Mucosa of descending colon (tissue), 3 donors: ENCODE results near the gene SPEM3. TPM values are rescaled to one million over a fixed set of nuclear protein-coding genes. Genes with fewer than 3 reads are reported as not detected.

Experiments used
- ATAC-seq: fragments of 200-7000 bp; cut with Tn5 transposase; one replicate; pipeline ENCODE4 v1.9.1; 2020; ENCODE audit warnings: mild to moderate bottlenecking, moderate library complexity
- DNase-seq, 3 donors: peaks; one replicate each; pipeline ENCODE4 v3.0.0-alpha.2; 2020
- H3K36me3 ChIP-seq: fragments of 200-600 bp; one replicate; pipeline ENCODE4 v1.8.0; 2021; ENCODE audit warnings: low read depth, mild to moderate bottlenecking
- H3K4me1 ChIP-seq: fragments of 200-600 bp; one replicate; pipeline ENCODE4 v1.8.0; 2021; ENCODE audit warnings: low read depth, mild to moderate bottlenecking
- H3K4me3 ChIP-seq: fragments of 200-600 bp; one replicate; pipeline ENCODE4 v1.8.0; 2021; ENCODE audit warnings: mild to moderate bottlenecking
- H3K9me3 ChIP-seq: fragments of 200-600 bp; one replicate; pipeline ENCODE4 v1.8.0; 2021; ENCODE audit warnings: mild to moderate bottlenecking
- intact Hi-C, 2 donors: fragments of 100-400 bp; cut with DNase I in 1 of 2; cut with micrococcal nuclease in 1 of 2; formaldehyde crosslinking; loops; one replicate each; pipeline versions ENCODE4 v1.11.0 to v1.11.1; 2022; cut with DNase I, micrococcal nuclease
- total RNA-seq, 3 donors: library from RNA; stranded (reverse); fragmentation: NEBNext Ultra II Directional in 2 of 3; extraction: Animal tissue kit (Norgen Biotek cat#: 25700) in 2 of 3; gene quantifications; one replicate each; pipeline versions ENCODE4 v1.2.1 to v1.2.4, GENCODE V29; 2021 to 2023
- TF ChIP-seq, protein P1 (sequence below): fragments of 200-600 bp; IDR thresholded peaks from one replicate; pipeline ENCODE4 v1.8.0; 2022; ENCODE audit warnings: antibody characterized with exemption, mild to moderate bottlenecking
- donor health status: DM: no; HTN: no; CAD: no; lungs with moderate emphysema.
- donor health status: DM: no; HTN: no; CAD: no.
- donor health status: DM: no; HTN: yes; CAD: no.

SPEM3 gene
- total RNA-seq, 3 donors from 2014 or later = not detected

DNA sequence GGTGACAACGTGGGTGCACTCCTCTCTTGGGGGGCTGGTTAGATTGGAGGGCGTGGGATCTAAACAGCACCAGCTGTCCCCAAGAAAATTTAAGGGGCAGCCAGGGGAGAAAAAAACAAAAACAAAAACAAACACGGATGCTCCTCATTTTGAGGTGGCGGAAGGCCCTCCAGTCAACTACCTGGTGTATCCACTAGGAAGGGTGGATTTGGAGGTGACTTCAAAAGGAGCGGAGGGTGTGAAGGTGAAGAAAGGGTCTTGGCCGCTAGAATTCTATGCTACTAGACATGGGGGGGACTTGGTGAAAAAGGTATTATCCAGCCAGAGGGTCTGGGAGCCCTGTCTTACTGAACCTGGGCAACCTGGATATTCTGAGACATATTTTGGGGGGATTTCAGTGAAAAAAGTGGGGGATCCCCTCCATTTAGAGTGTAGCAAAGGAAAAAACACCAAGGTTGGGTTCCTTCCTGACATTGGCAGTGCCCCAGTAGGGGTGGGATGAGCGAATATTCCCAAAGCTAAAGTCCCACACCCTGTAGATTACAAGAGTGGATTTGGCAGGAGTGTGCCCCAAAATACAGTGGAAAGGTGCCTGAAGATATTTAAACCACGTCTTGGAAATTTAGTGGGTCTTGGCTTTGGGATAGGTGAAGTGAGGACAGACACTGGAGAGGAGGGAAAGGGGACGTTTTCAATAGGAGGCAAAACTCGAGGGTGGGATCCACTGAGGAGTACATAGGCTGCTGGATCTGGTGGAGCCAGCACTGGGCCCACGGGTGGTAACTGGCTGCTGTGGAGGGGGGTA is 10.2 kb downstream of the SPEM3 start:
- no peak overlapping the region for H3K4me3 ChIP-seq

DNA sequence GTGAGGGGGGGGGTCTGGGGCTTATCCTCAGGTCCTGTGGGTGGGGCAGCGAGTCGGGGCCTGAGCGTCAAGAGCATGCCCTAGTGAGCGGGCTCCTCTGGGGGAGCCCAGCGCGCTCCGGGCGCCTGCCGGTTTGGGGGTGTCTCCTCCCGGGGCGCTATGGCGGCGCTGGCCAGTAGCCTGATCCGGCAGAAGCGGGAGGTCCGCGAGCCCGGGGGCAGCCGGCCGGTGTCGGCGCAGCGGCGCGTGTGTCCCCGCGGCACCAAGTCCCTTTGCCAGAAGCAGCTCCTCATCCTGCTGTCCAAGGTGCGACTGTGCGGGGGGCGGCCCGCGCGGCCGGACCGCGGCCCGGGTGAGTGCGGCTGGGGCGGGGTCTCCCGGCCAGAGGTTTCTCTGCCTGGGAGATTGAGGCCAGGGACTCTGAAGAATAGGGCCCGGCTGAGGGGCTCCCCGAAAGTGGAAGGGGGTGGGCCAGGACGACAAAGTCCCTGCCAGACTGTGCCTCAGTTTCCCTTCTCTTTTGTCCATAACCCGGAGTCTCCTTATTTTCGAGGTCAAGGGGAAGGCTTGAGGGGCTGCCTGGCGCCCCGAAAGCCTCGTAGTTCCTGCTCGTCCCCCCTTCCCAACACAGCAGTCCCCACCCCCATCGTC is 10.9 kb downstream of the SPEM3 start, which contains the start of gene FGF11:
TSS of gene FGF11 (plus strand) at position 51 of the 651 bp plus-strand sequence. CDS start at position 160, 109 bp downstream.
- H3K4me3 ChIP-seq = no peak within 1 kb of the TSS
- intact Hi-C loops = no loop called here
- no peaks in the 10 kb centered on the region for H3K9me3 ChIP-seq
- TF ChIP-seq, protein P1, sequence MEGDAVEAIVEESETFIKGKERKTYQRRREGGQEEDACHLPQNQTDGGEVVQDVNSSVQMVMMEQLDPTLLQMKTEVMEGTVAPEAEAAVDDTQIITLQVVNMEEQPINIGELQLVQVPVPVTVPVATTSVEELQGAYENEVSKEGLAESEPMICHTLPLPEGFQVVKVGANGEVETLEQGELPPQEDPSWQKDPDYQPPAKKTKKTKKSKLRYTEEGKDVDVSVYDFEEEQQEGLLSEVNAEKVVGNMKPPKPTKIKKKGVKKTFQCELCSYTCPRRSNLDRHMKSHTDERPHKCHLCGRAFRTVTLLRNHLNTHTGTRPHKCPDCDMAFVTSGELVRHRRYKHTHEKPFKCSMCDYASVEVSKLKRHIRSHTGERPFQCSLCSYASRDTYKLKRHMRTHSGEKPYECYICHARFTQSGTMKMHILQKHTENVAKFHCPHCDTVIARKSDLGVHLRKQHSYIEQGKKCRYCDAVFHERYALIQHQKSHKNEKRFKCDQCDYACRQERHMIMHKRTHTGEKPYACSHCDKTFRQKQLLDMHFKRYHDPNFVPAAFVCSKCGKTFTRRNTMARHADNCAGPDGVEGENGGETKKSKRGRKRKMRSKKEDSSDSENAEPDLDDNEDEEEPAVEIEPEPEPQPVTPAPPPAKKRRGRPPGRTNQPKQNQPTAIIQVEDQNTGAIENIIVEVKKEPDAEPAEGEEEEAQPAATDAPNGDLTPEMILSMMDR = no peak
- H3K36me3 ChIP-seq = no peaks in the 10 kb centered on the region
- peaks cover 26% of the 10 kb centered on the region for H3K4me1 ChIP-seq
- DNase-seq = peak in 1 of 3 donors; percentile 43
- ATAC-seq = no peak

More for the DNA sequence above, 10.2 kb downstream of the SPEM3 start:
- Histone ChIP-seq H3K36me3 (no peaks in the 10 kb centered on the region), H3K4me1 (peaks cover 26% of the 10 kb centered on the region), H3K9me3 (no peaks in the 10 kb centered on the region)
- no peak for DNase-seq
- no peak for ATAC-seq
- intact Hi-C loops = no loop called here
- TF ChIP-seq, protein P1 = no peak

DNA sequence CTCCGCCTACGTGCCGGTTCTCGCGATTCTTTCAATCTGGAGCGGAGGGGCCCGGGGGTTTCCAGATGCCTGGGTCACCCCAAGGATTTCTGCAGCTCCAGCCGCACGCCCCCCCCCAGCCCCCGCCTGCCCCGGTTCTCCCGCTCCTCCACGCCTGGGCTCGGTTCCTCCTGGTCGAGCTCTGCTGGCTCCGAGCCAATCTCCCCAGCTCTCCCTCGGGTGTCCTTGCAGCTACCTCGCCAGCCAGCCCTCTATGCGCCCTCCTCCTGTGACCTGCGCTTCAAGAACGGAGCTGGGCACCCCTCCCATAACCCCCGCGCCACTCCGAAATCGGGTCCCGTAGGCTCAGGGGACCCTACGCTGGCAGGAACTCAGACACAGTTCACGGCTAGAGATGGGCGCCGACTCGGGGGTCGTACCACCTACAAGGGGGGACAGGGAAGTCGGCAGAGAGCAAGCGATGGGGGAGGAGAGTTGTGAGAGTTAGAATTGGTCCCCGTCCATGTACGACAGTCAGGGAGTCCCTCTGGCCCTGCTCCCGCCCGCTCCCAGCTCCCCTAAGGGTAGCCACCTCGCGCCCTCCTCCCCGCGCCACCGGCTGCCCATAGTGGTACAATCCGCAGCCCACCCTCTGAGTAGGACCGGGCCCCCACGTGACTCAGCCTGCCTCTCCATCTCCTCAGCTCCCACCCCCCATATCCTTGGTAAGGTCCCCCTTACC is 11.6 kb downstream of the SPEM3 start:
- ATAC-seq (no peak), DNase-seq (peak; percentile 49 to 69 (median 65))
- H3K9me3 ChIP-seq = no peaks in the 10 kb centered on the region
- H3K36me3 ChIP-seq = no peaks in the 10 kb centered on the region
- peaks cover 31% of the 10 kb centered on the region for H3K4me1 ChIP-seq
- no peak overlapping the region for H3K4me3 ChIP-seq
- intact Hi-C loops = no loop called here
- TF ChIP-seq, protein P1 = no peak

DNA sequence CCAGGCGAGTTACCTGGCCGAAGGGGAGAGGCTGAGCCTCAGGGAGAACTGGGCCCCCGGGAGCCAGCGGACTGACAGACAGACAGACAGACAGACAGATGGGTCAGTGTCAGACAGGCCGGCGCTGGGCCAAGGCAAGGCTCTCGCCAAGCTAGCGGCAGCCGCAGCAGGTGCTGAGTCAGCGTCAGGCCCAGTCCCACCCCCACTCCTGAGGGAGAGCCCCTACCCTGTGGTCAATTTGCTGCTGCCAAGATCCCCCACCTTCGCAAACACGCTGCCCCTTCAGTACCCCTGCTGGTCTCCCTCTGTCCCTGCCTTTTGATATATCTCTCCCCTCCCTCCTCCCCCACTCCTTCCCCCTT is 12.2 kb downstream of the SPEM3 start:
- intact Hi-C loops = no loop called here
- Histone ChIP-seq H3K9me3 (no peaks in the 10 kb centered on the region), H3K4me1 (peaks cover 31% of the 10 kb centered on the region), H3K4me3 (no peak overlapping the region), H3K36me3 (no peaks in the 10 kb centered on the region)
- ATAC-seq (no peak), DNase-seq (no peak)
- TF ChIP-seq, protein P1 = no peak

DNA sequence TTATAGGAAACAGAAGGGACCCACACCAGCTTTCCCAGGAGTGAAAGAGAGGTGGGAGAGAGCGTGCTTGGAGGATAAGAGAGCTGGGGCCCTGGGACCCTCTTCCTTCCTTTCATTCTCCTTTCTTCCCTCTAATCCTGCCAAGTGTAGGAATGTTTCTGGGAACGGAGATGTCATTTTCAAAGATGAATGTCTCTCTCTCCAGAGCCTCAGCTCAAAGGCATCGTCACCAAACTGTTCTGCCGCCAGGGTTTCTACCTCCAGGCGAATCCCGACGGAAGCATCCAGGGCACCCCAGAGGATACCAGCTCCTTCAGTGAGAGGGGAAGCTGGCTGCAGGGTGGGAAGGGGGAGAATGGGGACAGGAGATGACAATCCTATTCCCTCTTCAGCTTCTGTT is 12.6 kb downstream of the SPEM3 start:
- H3K4me1 ChIP-seq = peaks cover 31% of the 10 kb centered on the region
- TF ChIP-seq, protein P1 = no peak
- no peaks in the 10 kb centered on the region for H3K9me3 ChIP-seq
- DNase-seq (no peak), ATAC-seq (no peak)
- intact Hi-C loops = no loop called here
- H3K36me3 ChIP-seq = no peaks in the 10 kb centered on the region
- H3K4me3 ChIP-seq = no peak overlapping the region
